NCI-H446 (cell line): ENCODE measurements around the gene PROM2.

Experiments
- DNase-seq, 2 experiments: peaks; one replicate each; lab custom pipeline; 2025; lab: John Stamatoyannopoulos, UW

PROM2 gene

DNA sequence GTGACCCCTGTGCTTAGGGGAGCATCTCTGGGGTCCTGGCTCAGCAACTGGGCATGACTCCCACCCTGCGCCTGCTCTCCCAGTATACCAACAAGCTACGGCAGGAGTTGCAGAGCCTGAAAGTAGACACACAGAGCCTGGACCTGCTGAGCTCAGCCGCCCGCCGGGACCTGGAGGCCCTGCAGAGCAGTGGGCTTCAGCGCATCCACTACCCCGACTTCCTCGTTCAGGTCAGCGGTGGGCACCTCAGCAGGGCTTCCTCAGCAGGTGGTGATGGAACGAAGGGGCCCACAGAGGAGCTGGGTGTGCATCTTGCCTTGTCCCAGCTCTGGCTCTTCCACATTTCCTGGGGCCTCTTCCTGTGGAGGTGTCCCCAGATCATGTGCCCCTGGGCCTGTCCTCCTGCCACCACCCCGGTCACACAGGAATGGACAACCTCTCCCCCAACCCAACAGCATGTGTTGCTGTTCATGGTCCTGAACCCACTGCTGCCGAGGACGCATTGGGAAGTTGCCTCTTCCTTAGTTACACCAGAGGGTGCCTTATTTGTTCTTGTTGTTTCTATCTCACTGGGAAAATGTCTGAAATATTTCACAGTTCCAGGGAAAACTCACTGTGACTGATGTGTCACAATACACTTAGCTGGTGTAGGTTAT lies 10.8 kb downstream of the PROM2 start:
- DNase-seq, result no peak

DNA sequence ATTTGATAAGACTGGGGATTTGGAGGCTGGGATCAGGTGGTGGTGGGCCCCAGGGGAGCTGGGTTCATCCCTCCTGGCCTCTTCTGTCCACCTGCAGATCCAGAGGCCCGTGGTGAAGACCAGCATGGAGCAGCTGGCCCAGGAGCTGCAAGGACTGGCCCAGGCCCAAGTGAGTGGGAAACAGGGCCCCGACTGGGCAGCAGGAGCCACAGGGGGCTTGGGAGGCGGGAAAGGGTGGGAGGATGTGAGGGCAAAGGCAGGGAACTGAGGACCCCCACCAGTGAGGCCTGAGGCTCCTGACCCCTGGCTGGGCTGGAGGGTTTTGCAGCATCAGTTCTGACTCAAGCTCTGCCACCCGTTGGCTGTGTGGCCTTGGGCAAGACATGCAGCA lies 11.3 kb downstream of the PROM2 start:
- DNase-seq, result no peak

DNA sequence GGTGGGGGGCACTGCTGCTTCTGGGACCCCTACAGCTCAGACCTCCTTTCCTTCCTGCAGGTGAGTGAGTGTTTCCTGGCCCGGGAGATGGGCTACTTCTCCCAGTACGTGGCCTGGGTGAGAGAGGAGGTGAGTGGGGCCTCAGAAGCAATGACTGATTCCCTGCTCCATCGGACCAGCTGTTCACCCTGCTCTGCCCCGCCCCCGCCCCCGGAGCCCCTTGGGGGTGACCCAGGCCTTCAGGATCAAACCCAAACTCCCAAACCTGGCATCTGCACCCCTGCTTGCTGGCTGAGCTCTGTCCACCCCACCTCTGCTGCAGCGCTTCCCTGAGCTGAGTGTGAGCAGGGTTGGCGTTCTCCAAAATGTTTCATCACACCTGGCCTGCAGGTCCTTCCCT lies 13.1 kb downstream of the PROM2 start:
- DNase-seq, result no peak

GRCh38 chr2:95287806-95288205 lies 13.6 kb downstream of the PROM2 start:
- no peak for DNase-seq

DNA sequence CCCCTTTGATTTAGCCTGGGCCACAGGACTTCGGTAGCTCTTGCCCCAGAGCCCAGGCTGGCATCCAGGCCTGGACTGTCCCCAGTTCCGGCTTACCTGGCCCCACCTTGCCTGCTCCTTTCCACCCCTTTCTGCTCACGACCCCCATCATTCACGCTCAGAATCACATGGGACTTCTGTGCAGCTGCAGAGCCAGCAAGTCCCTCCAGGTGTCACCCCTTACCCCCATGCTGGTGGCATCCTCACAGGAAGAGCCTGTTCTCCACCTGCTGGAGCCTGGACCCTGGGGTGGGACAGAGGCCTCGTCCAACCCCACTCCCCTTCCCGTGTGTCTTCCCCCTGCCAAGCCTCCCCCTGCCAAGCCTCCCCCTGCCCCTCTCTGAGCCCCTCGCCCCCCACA lies 15.0 kb downstream of the PROM2 start:
- no peak for DNase-seq

GRCh38 chr2:95291222-95291621 lies 17.0 kb downstream of the PROM2 start:
- no peak for DNase-seq

- DNase-seq, result no peak
These were observed 18.5 kb downstream of the PROM2 start for GRCh38 chr2:95292623-95293260.

DNA sequence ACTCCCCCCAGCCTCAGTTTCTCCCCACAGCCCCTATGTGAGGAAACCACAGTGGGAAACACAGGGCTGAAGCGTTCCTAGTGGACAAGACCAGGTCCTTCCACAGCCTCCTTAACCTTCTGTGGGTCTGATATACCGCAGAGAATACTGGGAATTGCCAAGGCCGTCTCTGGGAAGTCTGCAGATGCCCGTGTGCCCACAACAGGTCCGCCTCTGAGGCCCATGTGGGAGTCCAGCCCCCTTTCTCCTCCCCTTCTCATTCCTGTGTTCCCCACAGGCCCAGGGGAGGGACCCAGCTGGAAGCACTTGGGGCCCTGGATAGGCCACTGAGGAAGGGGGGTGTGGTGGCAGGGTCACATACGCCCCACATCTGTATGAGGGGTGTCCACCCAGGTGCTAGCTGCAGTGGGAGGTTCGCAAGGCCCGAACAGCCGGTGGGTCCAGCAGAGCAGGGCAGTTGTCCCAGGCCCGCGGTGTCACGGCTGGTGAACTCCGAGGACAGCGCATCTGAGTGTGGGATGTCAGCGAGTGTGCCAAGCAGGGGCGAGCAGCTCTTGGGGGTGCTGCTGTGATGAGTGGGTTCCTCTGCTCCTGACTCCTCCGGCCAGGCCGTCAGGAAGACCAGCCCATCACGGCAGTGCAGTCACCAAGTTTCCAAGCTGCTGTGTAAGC lies 20.5 kb downstream of the PROM2 start:
- no peak for DNase-seq

- DNase-seq, result no peak
These were observed 21.1 kb downstream of the PROM2 start for GRCh38 chr2:95295376-95295775.

DNA sequence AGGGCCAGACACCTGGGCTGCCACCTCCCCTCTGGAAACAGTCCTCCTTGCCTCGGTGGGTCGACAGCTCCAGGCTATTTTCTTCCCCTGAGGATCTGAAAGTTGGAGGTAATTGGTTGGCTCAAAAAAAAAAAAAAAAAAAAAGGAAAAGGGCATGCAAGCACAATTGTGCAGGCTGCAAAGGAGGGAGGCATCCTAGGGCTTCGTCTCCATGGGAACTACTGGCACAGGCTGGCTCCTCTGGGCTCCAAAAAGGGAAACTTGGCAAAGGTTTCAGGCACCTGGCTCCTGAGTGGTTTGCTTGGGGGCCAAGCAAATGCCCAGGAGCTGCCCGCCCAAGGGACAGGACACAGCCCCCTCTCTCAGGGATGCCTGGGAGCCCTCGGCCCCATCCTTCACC lies 21.8 kb downstream of the PROM2 start:
- peak in 1 of 2 experiments; percentile 61 for DNase-seq

DNA sequence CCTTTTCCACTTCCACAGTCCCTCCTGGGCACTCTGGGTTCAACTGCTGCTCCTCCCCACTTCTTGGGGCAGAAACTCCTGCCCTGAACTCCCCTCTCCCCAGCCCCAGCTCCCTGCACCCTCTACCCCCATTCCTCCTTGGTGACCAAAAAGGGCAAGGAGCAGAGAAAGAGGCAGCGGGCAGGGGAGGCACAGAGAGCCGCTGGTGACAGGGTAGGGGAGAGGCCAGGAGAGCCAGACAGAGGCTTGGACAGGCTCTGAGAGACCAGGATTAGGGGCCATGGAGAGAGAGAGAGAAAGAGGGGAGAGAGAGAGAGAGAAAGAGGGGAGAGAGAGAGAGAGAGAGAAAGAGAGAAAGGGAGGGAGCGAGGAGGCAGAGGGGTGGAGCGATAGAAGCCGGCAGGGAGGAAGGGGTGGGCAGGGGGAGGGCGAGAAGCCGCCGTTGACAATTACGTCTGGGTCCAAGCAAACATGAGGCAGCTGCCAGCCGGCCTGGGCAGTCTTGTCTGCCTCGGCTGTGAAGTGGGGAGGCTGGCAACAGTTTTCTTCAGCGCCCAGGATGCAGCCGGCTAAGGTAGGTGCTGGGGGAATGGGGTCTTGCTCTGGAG lies 22.7 kb downstream of the PROM2 start, which contains the start of gene KCNIP3:
Gene KCNIP3 (plus strand): TSS at position 468 of the 608 bp plus-strand sequence. CDS start 92 bp downstream, at position 560.
- DNase-seq, result peak in 1 of 2 experiments; percentile 12

GRCh38 chr2:95297639-95298395 lies 23.6 kb downstream of the PROM2 start:
- DNase-seq, result no peak

DNA sequence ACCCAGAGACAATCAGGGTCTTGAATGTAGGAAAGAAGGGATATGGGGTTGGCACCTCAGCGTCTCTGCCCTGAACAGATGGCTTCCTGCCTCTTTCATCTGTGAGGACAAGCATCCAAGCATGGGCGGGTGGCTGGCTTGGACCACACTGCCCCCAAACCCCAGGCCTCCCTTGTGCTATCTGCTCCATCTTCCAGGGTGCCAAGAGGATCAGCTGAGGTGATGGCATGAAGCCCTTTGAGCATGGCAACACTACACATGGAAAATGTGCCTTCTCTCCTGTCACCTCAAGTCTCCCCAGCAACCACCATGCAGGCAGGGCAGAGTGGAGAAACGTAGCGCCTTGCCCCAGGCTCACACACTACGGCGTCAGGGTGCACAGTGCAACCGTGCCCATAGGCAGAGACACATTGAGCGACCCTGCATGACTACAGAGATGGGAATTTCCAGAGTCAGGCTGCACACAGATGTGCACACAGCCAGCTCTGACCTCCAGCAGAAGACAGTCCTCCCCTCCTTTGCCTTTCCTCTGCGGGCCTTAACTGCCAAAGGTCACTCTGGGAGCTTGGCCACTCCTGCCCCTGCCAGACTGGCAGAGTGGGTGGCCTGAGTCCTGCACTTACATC lies 24.4 kb downstream of the PROM2 start:
- no peak for DNase-seq

GRCh38 chr2:95299961-95300360 lies 25.7 kb downstream of the PROM2 start:
- no peak for DNase-seq

GRCh38 chr2:95300450-95300849 lies 26.2 kb downstream of the PROM2 start:
- no peak for DNase-seq

GRCh38 chr2:95301186-95301585 lies 26.9 kb downstream of the PROM2 start:
- no peak for DNase-seq

DNA sequence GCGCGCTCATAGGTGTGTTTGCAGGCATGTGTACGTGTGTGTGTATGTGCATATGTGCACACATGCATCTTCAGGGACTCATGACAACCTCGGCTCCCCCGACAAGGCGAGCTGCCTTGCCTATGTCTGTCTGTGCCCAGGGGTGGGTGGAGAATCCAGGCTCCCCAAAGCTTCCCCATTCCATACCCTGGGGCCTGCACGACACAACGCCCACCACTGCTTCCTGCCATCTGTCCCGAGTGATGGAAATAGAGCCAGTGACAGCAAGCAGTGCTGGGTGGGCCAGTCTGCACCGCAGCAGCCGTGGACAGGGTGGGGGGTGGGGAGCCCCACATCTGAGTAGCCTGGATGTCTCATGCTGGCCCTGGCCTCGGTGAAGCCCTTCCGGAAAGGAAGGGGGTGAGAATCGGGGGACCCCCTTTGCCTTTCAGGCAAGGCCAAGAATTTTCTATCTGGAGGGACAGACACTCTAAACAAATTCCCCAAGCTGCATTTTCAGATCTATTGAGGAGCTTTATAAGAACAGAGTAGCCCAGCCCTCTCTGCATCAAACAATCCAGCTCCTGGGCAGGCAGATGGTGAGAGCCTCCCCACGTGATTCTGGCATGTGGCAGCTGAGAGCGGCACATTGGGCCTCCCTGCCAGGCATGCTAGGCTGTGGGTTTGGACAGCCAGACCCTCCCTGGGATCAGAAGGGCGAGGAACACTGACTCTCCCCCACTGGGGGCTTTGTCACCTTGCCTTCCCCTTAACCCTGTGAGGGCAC lies 27.8 kb downstream of the PROM2 start:
- peak in 1 of 2 experiments; percentile 7 for DNase-seq

DNA sequence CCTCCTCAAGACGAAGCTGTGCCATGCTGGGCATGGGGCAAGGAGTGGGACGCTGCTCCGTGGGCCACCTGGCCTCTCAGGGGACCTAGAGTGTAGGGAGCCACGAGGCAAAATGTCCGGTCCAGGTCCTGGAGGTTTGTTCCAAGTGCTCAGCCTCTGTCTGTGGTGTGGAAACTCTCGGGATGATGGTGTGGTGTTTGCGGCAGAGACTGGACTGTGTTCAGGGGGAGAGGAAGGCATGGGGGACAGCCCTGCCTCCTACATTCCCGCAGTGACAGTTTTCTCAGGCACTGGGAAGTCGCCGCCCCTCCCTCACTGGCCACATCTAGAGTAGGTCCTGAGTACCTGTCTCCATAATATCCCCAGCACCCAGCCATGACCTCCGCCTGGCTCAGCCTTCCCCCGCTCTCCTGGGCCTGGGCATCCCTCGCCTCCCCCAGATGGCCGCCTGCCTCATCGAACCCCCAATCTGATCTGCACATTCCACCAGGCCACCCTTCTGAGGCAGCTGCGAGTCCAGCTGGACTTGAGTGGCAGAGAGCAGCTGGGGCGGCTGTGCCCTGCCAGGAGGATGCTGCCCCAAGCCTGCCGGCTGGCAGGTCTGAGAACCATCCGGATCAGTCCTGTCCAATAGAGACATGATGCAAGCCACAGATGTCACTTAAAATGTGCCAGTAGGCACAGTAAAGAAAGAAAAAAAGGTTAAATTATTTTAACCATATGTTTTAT lies 29.1 kb downstream of the PROM2 start:
- DNase-seq, result no peak

DNA sequence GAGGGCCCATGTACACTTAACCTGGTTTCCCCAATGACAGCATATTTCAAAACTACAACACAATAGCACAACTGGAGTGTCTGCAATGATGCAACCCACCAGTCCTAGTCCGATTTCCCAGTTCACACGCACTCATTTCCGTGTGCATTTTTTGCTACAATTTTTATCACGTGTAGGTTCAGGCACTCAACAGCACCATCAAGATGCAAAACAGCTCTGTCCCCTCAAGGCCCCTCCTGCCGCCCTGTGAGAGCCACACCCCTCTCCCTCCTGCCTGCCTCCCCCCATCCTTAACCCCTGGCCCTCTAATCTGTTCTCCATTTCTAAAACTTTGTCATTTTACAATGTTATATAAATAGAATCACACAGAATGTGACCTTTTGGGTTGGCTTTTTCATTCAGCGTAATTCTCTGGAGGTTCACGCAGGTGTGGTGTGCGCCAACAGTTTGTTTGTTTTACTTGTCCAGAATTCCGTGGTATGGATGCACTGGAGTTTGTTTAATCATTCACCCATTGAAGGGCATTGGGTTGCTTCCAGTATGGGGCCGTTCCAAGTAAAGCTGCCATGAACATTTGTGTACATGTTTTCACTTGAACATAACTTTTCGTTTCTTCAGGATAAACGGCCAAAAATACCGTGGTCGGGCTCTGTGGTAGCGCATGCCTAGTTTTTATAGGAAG lies 31.3 kb downstream of the PROM2 start:
- no peak for DNase-seq
